Tibial nerve (tissue), 4 donors: ENCODE results near the gene HERC4. TPM values are rescaled to one million over a fixed set of nuclear protein-coding genes. Genes with fewer than 3 reads are reported as not detected.

Source experiments
- DNase-seq, 2 donors: peaks; one replicate each; pipeline ENCODE4 v3.0.0-alpha.2; 2019; ENCODE audit warnings: low spot score in 2 of 2
- H3K27ac ChIP-seq, 4 donors: fragments of 200-600 bp; sonication (generic) in 3 of 4; one replicate each; pipeline ENCODE4 v1.5.1; 2017 to 2019; ENCODE audit warnings: mild to moderate bottlenecking in 1 of 4
- H3K27me3 ChIP-seq, 2 donors: fragments of 200-600 bp; sonication (generic) in 1 of 2; one replicate each; pipeline versions ENCODE4 v1.5.1 to v1.6.0; 2017 to 2019
- H3K36me3 ChIP-seq, 3 donors: fragments of 200-600 bp; sonication (generic); one replicate each; pipeline ENCODE4 v1.5.1; 2018 to 2019
- H3K4me1 ChIP-seq, 4 donors: fragments of 200-600 bp; sonication (generic) in 3 of 4; one replicate each; pipeline ENCODE4 v1.5.1; 2017 to 2019
- H3K4me3 ChIP-seq, 4 donors: fragments of 200-600 bp; sonication (generic) in 3 of 4; one replicate each; pipeline ENCODE4 v1.5.1; 2017 to 2019; ENCODE audit warnings: mild to moderate bottlenecking in 1 of 4, moderate library complexity in 1 of 4
- H3K9me3 ChIP-seq, 4 donors: fragments of 200-600 bp; sonication (generic) in 3 of 4; one replicate each; pipeline ENCODE4 v1.5.1; 2017 to 2019
- CTCF ChIP-seq, 5 experiments: fragments of 200-600 bp in 3 of 5; fragments of 450-650 bp in 2 of 5; sonication (generic) in 3 of 5; IDR thresholded peaks; one replicate each; pipeline ENCODE4 v1.5.1; 2016 to 2019; ENCODE audit warnings: antibody characterized with exemption in 5 of 5, mild to moderate bottlenecking in 3 of 5, moderate library complexity in 2 of 5
- EP300 ChIP-seq, 2 donors: sonication (generic); formaldehyde crosslinking; IDR thresholded peaks; one replicate each; pipeline ENCODE4 v1.6.1; 2017; ENCODE audit warnings: antibody characterized with exemption in 2 of 2, mild to moderate bottlenecking in 1 of 2
- POLR2A ChIP-seq, 2 donors: fragments of 450-650 bp; IDR thresholded peaks; one replicate each; pipeline ENCODE4 v1.6.1; 2017; ENCODE audit warnings: antibody characterized with exemption in 2 of 2, mild to moderate bottlenecking in 2 of 2, moderate library complexity in 2 of 2
- WGBS, 2 donors: methylation state at CpG; one replicate each; pipeline ENCODE4 v1.1.5; 2018; 5-methylcytosine and 5-hydroxymethylcytosine counted together
- total RNA-seq, 4 donors: library from RNA; depleted of rRNA; stranded (reverse); fragments of >200 nt; gene quantifications; one replicate each; pipeline ENCODE4 v1.1.0, GENCODE V29; 2016

Gene HERC4
- total RNA-seq, 4 donors from 2014 or later: 38.1 to 57.0 (median 54.1) TPM

GRCh38 chr10:67912331-67912946 is 162.6 kb downstream of the HERC4 start:
- Histone ChIP-seq H3K4me3 (no peak overlapping the region), H3K27ac (no peak overlapping the region), H3K36me3 (peaks cover 0 to 100% (median 16%) of the 10 kb centered on the region in 3 donors), H3K4me1 (no peaks in the 10 kb centered on the region), H3K27me3 (no peaks in the 10 kb centered on the region), H3K9me3 (no peaks in the 10 kb centered on the region)
- TF ChIP-seq POLR2A (IDR thresholded peaks at IDR 0.05): no peak
- no peak for TF ChIP-seq CTCF (IDR thresholded peaks at IDR 0.05)
- no peak for DNase-seq
- 61 to 65% methylated on average over 2 of the region's 2 CpGs for WGBS, 2 donors

GRCh38 chr10:67903581-67903980 is 171.5 kb downstream of the HERC4 start:
- H3K27me3 ChIP-seq: no peaks in the 10 kb centered on the region
- no peaks in the 10 kb centered on the region for H3K9me3 ChIP-seq
- no peak overlapping the region for H3K27ac ChIP-seq
- WGBS, 2 donors: 93% methylated on average over 7 of the region's 7 CpGs
- DNase-seq: no peak
- H3K4me1 ChIP-seq: peaks cover 0 to 4% (median 0%) of the 10 kb centered on the region in 4 donors
- TF ChIP-seq EP300 (IDR thresholded peaks at IDR 0.05): no peak
- TF ChIP-seq POLR2A (IDR thresholded peaks at IDR 0.05): no peak
- TF ChIP-seq CTCF (IDR thresholded peaks at IDR 0.05): no peak
- H3K4me3 ChIP-seq: no peak overlapping the region
- H3K36me3 ChIP-seq: peaks cover 0 to 82% (median 13%) of the 10 kb centered on the region in 3 donors

GRCh38 chr10:67893637-67894036 is 181.4 kb downstream of the HERC4 start:
- Histone ChIP-seq H3K36me3 (peaks cover 0 to 92% (median 19%) of the 10 kb centered on the region in 3 donors), H3K4me1 (peaks cover 0 to 26% (median 0%) of the 10 kb centered on the region in 4 donors), H3K27ac (no peak overlapping the region), H3K4me3 (no peak overlapping the region), H3K27me3 (no peaks in the 10 kb centered on the region), H3K9me3 (no peaks in the 10 kb centered on the region)
- 90 to 94% methylated on average over 14 of the region's 14 CpGs for WGBS, 2 donors
- DNase-seq: no peak
- TF ChIP-seq POLR2A (IDR thresholded peaks at IDR 0.05) (no peak), CTCF (IDR thresholded peaks at IDR 0.05) (no peak), EP300 (IDR thresholded peaks at IDR 0.05) (no peak)

- H3K4me3 ChIP-seq: peak overlapping the region; percentile 59 to 96 (median 73)
- no peaks in the 10 kb centered on the region for H3K27me3 ChIP-seq
- peak overlapping the region; percentile 91 to 98 (median 97) for H3K27ac ChIP-seq
- TF ChIP-seq EP300 (IDR thresholded peaks at IDR 0.05) (no peak), POLR2A (IDR thresholded peaks at IDR 0.05) (peak in 1 of 2 donors; percentile 38), CTCF (IDR thresholded peaks at IDR 0.05) (no peak)
- WGBS, 2 donors: 0% methylated on average over 34 to 62 of the region's 73 CpGs
- peaks cover 0 to 42% (median 15%) of the 10 kb centered on the region in 4 donors for H3K4me1 ChIP-seq
- H3K9me3 ChIP-seq: no peaks in the 10 kb centered on the region
- H3K36me3 ChIP-seq: peaks cover 0 to 33% (median 9%) of the 10 kb centered on the region in 3 donors
- peak; percentile 59 to 67 for DNase-seq
Measured at GRCh38 chr10:67884842-67885670, 190.0 kb downstream of the HERC4 start.
